ENCODE data around the gene CDHR2. TPM values are rescaled to one million over a fixed set of nuclear protein-coding genes. Genes with fewer than 3 reads are reported as not detected.
A peak's percentile ranks its signal among the peaks of the same experiment; 100 is the strongest.

CDHR2 gene
- total RNA-seq, 1 donor from 2014 or later = under 0.01 TPM

DNA sequence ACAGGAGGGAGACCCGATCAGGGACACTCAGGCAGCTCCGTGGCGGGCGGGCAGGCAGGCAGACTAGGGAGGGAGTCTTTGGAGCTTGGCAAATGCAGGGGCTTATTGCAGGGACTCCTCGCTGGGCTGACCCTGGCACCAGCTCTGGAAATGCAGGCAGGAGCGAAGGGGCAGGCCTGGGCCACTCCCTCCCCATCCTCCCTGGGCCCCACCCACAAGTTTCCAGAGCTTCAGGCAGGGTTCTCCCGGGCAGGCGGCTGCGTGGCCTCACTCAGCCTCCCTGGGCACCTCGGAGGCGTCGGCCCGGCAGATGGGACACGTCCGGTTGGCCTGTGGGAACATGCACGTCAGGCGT lies 20.4 kb upstream of the CDHR2 start:
- no peak for DNase-seq

DNA sequence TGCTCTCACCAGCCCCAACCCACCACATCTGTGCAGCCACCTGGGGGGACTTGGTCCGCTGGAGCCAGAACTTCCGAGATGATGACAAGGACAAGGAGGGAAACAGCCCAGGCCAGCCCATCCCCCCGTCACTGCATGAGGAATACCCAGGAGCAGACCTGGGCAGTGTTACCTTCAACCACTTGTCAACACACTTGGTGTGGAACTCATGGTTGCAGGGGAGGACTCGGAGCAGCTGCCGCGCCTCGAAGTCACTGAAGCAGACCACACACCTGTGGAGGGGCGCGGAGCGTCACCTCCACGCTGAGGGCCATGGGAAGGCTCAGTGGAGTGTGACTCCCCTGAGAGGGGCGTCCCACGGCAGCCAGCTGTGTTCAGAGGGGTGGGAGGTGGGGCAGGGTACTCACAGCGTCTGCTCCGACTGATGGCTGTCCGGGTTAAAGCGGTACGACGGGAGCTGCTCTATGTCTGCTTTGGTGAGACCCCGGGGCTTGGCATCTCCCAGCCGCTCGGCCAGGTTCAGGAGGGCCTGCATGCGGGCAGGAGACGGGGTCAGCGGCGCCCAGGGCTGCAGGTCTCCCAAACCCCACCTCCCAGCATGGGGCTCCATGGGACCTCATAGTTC lies 19.9 kb upstream of the CDHR2 start:
- DNase-seq = no peak

DNA sequence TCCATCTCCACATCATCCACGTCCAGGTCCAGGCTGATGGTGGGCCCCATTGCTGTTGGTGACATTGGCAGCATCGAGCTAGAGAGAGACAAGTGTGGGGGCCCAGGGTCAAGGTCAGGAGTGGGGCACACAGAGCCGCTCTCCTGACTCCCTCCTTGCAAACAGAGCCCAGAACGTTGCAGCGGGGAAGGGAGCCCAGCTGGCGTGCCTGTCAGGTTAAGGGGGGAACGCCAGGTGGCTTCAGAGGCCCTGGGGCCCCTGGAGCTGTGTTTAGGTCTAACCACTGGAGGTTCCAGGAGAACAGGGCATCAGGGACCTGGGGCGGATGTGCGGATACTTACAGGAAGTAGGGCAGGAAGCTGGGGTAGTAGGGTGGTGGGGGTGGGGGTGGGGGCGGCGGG lies 19.4 kb upstream of the CDHR2 start:
- no peak for DNase-seq

DNA sequence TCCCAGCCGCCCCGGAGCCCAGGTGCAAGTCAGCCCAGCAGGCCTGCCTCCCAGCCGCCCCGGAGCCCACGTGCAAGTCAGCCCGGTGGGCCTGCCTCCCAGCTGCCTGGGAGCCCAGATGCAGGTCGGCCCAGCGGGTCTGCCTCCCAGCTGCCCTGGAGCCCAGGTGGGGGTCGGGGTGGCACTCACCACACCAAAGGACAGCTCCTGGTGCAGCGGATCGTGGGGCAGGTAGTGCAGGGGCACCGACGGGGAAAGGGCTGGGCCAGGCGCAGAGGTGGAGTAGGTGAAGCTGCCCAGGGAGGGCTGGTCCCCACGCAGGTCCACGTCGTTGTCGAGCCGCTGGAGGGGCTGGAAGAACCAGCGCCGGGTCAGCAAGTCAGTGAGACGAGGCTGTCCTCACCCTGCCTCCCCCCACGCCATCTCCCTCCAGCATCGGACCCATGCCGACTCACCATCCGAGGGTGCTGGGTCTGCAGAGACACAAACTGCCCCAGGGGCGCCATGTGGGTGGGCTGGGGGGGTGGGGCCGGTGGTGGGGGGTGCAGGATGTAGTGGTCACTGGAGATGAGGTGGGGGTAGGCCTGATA lies 18.7 kb upstream of the CDHR2 start:
- no peak for DNase-seq

DNA sequence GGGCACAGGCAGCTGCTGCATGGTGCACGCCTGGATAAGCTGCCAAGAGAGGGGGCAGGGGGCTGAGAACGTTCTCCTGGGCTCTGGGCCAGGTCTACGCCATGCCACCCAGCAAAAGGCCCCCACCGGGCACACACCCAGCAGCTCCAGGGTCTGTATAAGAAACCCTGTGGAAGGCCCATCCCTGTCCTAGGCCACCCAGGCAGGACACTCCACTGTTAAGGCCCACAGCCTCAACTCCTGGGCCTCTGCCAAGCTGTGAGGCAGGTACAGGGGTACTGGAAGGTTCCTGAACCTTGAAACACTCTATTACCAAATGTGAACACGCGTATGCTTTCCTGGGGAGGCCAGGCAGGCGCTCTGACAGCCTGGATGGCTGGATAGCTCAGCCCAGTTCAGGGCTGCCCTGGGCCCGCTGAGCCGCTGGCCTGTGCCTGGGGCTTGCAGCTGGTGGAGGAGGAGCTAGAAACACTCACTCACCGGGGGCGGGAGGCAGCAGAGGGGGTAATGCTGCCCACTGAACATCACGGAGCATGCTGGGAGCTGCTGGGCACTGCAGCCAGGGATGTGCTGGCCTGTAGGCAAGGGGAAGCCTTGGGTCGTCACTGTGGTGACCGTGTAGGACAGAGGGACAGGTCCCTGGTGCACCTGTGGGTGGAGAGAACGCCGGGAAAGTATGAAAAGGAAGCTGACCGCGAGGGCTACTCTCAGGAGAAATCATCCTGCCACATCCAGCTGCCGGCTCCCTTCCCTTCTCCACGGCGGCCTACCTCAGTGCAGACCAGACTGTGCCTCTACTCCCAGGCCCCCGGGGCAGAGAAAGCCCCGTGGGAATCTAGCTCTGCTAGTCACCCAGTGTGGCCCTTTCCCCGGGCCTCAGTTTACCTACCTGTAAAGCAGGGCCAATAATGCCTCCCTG lies 17.9 kb upstream of the CDHR2 start:
- DNase-seq = peak; percentile 77

DNA sequence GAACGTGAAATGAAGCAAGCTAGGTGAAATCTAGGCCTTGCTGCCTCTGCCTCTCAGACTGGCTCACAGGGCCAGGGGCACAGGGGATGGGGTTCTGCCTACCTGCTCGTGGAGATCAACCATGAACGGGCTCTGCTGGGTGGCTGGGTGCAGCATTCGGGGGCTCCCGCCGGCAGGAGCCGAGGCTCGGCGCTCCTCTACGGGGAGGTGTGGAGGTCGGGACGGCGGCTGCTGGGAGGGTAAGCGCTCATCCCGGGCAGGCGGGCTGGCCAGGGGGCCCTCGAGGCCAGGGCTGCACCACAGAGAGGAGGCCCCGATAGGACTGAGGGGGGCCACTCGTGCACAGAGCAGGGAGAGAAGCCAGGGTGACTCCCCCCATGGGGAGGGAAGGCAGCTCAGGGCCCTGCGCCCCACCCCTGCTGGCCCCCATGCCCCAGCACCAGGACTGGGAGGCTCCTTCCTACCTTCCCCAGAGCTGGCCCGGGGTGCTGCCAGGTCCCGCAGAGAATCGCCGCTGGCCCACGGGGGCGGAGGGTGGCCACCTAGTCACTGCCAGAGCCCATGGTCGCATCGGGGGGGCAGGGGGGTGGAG lies 17.1 kb upstream of the CDHR2 start:
- DNase-seq = no peak

DNA sequence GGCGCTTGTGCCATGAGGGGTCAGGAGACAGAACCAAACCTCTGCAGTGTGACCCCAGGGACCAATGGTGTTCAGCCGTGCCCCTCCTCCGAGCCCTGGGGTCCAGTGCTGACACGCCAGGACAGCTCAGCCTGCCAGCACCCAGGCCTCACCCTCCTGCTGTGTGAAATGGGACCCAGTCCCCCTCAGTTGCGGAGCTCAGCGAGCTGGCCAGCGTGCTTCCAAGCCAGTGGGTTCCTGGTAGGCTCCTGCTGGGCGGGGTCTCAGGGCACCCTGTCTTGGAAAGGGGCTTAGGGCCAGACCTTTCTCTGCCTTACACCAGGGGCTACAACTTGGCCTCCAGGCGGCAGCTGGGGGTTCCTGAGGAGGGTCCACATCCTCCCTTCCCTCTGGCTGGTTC lies 16.3 kb upstream of the CDHR2 start:
- no peak for DNase-seq

DNA sequence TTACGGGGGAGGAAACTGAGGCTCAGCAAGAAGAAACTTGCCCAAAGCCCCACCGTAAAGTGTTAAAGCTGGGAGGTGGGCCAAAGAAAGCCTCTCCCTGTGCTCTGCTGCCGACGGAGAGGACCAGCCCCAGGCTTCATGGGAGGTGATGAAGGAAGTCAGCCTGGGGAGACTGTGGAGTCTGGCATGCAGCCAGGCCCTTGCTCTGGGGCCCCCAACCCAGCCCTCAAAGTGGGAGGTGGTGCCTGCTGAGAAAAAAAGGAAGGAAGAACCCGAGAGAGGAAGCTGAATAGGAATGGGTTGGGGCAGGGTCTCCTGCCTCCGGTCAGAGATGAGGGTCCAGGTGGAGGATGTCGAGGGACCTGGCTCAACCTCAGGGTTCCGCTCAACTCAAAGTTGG lies 15.8 kb upstream of the CDHR2 start:
- no peak for DNase-seq

DNA sequence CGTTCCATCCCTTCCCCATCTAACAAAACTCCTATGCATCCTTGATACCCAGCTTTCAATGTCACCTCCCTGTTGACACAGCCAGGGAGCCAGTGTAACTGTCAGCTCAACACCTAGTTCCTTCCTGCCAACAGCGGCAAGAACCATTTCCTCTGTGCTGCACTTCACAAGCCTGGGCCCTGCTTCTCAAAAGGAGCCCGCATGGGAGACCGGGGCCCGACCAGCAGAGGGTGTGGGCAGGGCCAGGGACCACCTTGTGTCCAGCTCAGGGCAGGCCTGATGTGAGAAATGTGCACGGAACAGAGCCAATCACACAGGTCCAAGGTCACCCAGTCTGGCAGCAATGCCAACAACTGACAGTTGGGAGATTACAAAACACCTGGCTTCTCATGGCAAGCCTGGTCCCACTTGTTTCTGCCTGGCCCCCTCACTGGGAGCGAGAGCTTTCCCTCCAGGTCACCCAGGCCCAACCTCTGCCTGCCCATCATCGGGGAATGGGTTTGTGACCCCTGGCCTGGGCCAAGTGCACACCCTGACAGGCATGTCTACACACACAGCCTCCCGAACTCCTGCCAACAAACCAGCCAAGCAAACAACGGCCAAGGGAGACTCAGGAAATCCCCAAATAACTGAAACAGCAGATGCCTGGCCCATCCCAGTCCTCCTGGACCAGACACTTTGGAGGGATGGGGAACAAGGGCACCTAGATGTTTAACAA lies 15.1 kb upstream of the CDHR2 start:
- no peak for DNase-seq

DNA sequence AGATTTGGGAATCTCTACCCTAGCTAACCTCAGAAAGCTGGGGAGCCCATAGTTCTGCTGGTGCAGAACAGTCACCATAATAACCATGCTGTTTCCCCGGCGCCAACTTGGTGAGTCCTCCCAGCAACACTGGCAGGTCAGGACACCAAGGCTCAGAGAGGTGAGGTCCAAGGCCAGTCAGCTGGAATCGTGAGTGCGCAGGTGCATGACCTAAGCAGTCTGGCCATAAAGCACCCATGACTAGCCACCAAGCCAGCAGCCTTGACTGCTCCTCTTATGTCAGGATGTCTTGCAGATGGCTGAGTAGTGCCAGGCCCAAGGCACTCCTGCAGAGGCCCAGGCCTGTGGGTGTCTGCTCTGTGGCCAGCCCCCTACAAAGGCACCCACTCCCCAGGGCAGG lies 14.5 kb upstream of the CDHR2 start:
- DNase-seq = no peak

DNA sequence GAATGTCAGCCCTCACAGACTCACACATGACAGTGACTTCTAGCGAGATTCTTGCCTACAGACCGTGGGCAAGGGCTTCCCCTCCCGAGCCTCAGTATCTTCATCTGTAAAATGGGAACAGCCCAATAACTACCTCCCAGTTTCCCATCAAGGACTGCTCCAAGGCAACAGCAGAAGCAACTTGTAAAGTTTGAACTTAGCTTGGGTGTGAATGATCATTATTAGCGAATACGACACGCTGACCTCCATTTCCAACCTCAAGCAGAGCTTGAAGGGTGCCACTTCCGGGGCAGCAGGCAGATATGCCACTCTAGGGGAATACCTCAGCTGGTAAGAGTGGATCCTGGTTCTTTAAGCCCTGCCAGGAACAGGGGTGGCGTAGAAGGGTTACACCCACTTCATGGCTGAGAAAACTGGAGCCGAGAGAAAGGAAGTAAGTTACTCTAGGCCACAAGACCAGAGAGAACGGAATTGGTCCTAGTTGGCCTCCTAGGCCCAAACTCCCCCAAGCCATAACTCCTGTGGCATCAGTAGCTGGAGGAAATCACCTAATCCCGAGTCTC lies 14.0 kb upstream of the CDHR2 start:
- no peak for DNase-seq

DNA sequence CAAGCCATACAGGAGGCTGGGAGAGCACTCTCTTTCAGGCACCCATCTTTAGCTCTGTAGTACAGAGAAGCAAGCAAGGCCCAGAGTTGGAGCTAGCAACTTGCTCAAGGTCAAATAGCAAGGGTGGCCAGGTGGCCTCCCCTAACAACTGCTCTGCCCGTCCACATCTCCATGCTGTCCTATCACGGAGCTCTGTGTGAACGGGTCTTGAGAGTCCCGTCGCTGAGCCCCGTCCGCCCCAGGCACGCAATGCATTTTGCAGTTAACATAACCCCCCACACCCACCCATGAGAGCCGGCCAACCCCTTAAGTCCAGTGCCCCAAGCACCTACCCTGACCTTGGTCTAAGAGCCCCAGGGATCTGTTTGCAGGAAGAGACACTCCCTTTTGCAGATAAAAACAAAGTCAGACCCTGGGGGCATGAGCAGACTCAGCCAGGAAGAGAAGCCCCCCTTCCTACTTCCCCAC lies 13.4 kb upstream of the CDHR2 start:
- no peak for DNase-seq

DNA sequence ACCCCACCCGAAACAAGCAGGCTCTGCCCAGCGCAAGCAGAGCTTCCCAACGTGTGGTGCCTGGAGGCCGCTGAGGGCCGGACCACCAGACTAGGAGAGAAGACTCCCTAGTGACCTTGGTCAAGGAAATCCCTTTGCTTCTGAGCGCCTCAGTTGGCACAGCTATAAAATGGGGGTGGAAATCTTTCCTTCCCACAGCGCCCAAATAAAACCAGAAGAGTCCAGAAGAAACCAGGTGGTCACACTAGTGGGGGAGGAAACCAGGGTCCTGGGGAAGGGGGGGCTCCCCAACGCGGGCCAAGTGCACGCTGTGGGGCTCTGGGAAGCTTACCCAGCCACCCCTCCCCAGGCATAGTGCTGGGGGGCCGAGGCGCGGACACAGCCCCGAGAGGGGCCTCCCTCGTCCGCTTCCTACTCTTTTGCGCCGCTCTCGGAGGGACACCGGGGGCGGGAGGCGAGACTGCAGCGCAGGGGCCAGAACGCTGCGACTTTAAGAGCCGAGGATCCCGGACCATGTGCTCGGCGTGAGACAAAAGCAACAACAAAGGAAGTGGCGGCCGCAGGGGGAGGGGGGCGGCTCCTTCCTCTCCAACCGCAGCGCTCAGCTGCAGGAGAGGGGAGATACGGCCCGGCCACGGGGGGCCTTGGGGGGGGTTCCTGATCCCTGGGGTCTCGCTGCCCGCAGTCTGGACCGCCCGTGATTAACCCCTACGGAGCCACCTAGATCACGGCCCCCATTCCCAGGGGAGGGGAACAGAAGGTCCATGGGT lies 12.8 kb upstream of the CDHR2 start:
- peak; percentile 60 for DNase-seq

DNA sequence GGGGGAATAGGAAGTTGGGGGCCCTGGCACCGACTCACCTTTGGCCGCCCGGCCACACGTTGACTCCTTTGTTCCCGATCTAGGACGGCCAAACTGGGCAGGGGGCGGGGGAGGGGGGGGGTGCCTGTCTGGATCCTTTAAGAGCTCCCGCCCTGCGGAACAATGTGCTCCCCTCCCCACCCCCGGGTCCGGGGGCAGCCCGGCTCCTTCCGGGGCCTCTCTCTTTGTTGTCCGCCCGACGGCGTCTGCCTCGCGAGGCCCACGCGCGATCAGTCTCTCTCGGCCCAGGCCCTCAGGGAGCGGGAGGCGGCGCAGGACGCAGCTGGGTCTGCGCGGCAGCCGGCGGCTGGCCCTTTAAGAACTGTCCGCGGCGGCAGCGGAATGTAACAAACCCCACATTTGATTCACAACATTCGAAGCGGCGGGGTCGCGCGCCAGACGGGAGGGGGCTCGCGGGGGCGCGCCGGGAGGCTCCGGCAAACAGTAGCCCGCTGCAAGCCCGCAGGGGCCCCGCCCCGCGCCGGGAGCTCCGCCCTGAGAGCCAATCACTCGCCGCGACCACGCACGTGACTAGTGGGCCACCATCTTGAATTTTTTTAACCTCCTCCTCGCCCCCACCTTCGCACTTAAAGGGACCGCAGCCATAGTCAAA lies 12.1 kb upstream of the CDHR2 start, which contains the start of gene RNF44:
RNF44 (minus strand) TSS at position 501 of the 652 bp plus-strand sequence. CDS start 4,930 bp downstream, outside the sequence.
- peak; percentile 96 for DNase-seq

DNA sequence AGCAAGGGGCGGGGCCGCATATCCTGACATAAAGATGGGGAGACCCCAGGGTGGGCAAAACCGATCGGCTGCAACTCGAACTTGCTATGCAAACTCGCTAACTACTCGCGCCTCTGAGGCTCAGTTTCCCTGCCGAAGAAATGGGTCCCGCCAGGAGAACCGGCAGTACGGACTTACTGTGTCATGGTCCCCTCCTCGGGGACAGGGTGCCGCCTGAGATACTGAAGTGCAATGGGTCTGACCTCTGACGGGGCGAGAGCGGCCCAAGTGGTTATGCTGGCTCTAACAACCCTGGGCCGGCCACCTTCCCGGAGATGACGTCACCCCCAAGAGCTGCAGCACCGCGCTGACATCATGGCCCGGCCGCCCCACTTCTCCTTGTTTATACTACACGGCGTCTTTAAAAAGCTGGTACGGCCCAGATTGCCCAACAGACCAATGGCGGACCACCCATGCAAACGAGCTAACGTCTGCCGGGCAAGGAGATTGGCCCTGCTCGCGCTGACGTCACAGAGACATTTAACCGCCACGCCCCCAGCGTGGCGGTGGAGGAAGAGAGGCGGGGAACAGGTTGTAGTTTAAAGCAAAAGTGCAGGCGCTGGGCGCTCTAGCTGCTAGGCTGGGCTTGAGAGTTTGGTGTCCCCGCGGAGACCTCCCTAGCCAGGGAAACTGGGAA lies 11.4 kb upstream of the CDHR2 start:
- peak; percentile 99 for DNase-seq

DNA sequence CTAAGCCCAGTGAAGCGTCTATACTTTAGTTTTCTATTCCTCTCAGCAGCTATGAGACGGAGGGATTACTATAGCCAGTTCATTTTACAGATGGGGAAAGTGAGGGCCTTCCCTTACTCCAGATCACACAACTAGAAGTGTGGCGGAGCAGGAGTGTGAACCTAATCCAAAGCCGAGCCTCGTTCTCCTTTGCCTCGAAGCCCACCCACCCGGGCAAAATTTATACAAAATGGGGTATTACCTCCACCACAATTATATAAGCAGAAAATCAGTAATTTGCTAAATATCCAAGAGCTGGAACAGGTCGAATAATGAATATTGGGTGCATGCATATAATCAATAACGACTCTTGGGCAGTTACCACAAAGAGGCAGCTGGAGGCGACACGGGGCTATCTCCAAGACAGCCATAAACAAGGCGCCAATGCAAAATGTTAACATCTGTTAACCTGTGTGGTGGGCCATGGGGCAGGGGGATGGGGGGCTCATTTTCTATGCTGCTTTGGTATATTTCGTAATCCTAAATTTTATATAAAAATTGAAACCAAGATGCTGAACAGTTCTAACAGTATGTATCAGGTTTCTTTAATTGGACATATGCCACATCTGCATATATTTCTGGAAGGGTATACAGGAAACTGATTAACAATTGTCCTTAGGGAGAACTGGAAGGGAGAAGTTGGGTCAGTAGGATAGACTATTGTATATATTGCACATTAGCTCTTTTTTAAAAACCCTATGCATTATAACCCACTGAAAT lies 10.7 kb upstream of the CDHR2 start:
- DNase-seq = no peak

DNA sequence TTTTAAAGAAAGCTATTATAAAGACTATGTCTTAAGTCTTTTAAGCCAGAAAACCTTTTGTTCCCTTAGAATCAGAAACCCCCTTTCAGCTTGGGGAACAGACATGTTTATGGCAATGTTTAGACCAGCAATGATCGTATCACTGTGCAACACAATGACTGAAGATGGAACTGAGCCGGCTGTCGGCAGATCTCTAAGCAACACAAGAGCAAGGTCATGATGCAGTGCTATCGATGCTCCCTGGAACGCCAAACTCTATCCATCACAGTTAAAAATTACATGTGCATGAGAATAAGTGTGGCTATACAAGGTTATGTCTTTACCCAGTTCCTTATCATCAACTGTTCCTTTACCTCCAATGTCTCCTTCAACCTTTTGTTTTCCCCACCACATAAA lies 10.2 kb upstream of the CDHR2 start:
- DNase-seq = no peak

DNA sequence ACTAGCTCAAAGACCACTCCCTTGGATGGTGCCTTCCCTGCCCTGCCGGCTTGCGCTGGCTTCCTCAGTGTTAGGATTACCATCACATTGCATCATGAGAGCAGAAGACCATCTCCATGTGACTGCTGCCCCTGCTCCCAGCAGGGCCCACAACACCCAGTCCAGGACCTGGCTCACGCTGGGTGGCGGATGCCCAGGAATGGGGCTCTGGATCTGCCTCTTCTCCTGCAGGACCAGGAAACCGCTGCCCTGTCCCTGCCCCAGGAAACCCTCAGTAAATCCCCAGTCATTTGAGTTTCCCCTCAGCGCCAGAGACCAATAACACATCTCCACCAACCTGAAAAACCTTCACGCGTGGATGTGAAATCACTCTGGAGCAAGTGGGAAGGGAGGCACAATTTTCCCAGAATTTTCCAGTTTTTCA lies 8.7 kb upstream of the CDHR2 start:
- no peak for DNase-seq

DNA sequence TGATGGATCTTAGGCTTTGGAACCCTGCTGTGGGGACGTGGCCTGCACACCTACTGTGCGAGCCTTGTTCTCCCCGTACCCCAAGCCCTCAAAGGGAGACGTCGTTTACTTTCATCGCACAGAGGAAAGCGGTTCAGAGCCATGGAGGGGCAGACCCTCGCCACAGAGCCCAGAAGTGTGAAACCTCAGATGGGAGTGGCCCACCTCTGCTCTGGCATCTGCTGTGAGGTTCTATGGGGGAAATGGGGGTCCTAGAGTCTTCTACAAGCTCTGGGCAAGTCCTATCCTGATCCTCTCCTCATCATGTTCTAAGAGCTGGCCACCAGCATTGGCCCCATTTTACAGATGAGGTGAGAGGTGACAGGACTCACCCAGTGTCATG lies 8.2 kb upstream of the CDHR2 start:
- no peak for DNase-seq

Measured in occipital lobe (tissue), 2 donors.